Mesothelial cell of epicardium (in vitro differentiated cells): Measurements from ENCODE around the gene APOO. TPM values are rescaled to one million over a fixed set of nuclear protein-coding genes. Genes with fewer than 3 reads are reported as not detected.
"Not testable (repeated sequence)": the region's sequence is repeated elsewhere in the genome, so short reads cannot be mapped to it uniquely, and the experiment has no call there.

ENCODE experiments used
- DNase-seq, 2 experiments: peaks; one replicate each; pipeline ENCODE4 v3.0.0; 2021; ENCODE audit warnings: low spot score in 2 of 2; ENCODE audit not compliant: unreplicated experiment in 2 of 2
- H3K27ac Mint-ChIP-seq: 2 replicates; pipeline ENCODE4 v1.8.0; 2021; ENCODE audit warnings: mixed read lengths
- H3K27me3 Mint-ChIP-seq: 2 replicates; pipeline ENCODE4 v1.8.0; 2021; ENCODE audit warnings: low read depth, mixed read lengths
- H3K36me3 Mint-ChIP-seq: 2 replicates; pipeline ENCODE4 v1.8.0; 2021; ENCODE audit warnings: mixed read lengths
- H3K4me1 Mint-ChIP-seq: 2 replicates; pipeline ENCODE4 v1.8.0; 2021; ENCODE audit warnings: mixed read lengths
- H3K4me3 Mint-ChIP-seq: 2 replicates; pipeline ENCODE4 v1.8.0; 2021; ENCODE audit warnings: mild to moderate bottlenecking, moderate library complexity, mixed read lengths
- H3K9me3 Mint-ChIP-seq: 2 replicates; pipeline ENCODE4 v1.8.0; 2021; ENCODE audit warnings: mixed read lengths
- total RNA-seq: library from RNA; stranded (reverse); gene quantifications from 3 replicates; pipeline ENCODE4 v1.2.1, GENCODE V29; 2021
- TF ChIP-seq, protein P1 (sequence below): fragments of 200-600 bp; sonication (generic); IDR thresholded peaks from one replicate; pipeline ENCODE4 v1.5.0; 2021; ENCODE audit warnings: antibody characterized with exemption; ENCODE audit not compliant: unreplicated experiment

The APOO gene
- total RNA-seq, 1 donor from 2014 or later, result 50.5 TPM

DNA sequence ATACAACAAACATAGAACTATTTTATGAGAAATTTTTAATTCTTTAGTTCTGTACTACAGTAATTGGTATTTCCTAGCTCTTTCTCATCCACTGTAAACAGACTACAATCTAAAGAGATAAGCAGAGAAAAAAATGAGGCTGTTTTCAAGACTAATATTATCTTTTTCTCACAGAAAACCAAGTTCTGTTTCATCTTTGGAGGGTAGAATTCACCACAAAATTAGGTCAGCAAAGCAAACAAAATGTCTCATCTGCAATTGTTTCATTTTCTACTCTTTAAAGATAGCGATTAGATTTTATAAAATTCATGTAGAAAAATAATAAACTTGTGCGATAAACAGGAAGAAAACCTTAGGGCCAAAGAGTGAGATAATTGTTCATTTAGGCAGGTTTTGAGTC, 10.8 kb downstream of the APOO start:
- H3K4me1 Mint-ChIP-seq, result peaks cover 27% of the 10 kb centered on the region
- peaks cover 6% of the 10 kb centered on the region for H3K36me3 Mint-ChIP-seq
- no peaks in the 10 kb centered on the region for H3K9me3 Mint-ChIP-seq
- no peaks in the 10 kb centered on the region for H3K27me3 Mint-ChIP-seq
- H3K27ac Mint-ChIP-seq, result peak overlapping the region; percentile 88
- DNase-seq, result no peak
- TF ChIP-seq, protein P1, sequence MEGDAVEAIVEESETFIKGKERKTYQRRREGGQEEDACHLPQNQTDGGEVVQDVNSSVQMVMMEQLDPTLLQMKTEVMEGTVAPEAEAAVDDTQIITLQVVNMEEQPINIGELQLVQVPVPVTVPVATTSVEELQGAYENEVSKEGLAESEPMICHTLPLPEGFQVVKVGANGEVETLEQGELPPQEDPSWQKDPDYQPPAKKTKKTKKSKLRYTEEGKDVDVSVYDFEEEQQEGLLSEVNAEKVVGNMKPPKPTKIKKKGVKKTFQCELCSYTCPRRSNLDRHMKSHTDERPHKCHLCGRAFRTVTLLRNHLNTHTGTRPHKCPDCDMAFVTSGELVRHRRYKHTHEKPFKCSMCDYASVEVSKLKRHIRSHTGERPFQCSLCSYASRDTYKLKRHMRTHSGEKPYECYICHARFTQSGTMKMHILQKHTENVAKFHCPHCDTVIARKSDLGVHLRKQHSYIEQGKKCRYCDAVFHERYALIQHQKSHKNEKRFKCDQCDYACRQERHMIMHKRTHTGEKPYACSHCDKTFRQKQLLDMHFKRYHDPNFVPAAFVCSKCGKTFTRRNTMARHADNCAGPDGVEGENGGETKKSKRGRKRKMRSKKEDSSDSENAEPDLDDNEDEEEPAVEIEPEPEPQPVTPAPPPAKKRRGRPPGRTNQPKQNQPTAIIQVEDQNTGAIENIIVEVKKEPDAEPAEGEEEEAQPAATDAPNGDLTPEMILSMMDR, result no peak
- H3K4me3 Mint-ChIP-seq, result no peak overlapping the region

DNA sequence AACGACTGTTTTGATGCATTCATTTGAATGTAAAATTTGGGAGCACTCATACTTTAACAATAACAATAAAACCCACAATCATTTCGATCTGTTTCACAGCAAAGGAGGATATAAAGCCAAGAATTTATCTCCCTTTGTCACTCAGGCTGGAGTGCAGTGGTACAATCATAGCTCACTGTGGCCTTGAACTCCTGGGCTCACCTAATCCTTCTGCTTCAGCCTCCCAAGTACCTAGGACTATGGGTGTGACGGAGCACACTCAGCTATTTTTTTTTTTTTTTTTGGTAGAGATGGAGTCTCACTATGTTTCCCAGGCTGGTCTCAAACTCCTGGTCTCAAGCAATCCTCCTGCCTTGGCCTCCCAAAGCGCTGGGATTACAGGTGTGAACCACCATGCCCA, 11.2 kb downstream of the APOO start:
- not testable (repeated sequence) for H3K36me3 Mint-ChIP-seq, H3K4me3 Mint-ChIP-seq, DNase-seq, H3K27me3 Mint-ChIP-seq, H3K9me3 Mint-ChIP-seq
- H3K27ac Mint-ChIP-seq, result peak overlapping the region; percentile 88
- H3K4me1 Mint-ChIP-seq, result peaks cover 27% of the 10 kb centered on the region

DNA sequence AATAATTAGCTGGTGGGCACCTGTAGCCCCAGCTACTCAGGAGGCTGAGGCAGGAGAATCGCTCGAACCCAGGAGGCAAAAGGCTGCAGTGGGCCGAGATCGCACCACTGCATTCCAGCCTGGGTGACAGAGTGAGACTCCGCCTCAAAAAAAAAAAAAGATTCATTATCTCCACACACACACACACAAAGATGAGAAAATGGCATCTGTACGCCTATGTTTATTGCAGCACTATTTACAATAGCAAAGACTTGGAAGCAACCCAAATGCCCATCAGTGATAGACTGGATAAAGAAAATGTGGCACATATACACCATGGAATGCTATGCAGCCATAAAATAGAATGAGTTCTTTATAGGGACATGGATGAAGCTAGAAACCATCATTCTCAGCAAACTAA, 12.7 kb downstream of the APOO start:
- not testable (repeated sequence) for H3K27ac Mint-ChIP-seq, H3K36me3 Mint-ChIP-seq, H3K4me3 Mint-ChIP-seq, H3K27me3 Mint-ChIP-seq, H3K9me3 Mint-ChIP-seq, DNase-seq
- H3K4me1 Mint-ChIP-seq, result peaks cover 25% of the 10 kb centered on the region

DNA sequence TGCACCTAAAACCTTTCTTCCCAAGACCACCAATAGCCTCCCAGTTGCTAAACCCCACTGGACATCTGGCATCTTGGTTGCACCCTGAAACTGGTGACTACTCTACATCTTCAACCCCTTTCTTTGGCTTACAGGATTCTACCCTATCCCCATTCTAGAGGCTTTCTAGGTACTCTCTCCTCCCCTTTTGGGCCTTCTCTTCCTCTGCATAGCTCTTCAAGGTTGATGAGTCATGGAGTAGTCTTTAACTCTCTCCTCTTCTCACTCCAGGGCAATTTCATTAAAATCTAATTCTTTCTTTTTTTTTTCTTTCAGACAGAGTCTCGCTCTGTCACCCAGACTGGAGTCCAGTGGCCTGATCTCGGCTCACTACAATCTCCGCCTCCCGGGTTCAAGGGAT, 16.8 kb downstream of the APOO start:
- no peaks in the 10 kb centered on the region for H3K27me3 Mint-ChIP-seq

DNA sequence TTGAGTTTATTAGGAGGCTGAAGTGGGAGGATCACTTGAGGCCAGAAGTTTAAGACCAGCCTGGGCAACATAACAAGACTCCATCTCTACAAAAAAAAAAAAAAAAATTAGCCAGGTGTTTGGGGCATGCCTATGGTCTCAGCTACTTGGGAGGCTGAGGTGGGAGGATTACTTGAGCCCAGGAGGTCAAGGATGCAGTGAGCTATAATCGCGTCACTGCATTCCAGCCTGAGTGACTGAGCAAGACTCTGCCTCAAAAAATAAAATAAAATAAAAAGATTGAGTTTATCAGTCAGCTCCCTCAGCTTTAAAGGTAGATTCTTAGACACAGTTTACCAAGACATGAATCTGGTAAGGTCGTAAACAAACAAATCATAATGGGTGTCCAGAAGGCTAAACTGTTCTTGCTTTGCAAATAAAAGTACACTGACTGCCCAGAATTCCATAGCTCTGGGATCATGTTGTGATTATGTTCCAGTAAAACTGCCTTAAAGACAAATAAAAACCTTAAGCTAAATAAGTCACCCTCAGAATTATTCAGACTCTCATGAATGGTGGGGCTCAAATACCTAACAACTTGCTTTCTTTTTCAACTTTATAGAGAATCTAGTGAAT, 18.7 kb downstream of the APOO start:
- TF ChIP-seq, protein P1, result no peak
- Mint-ChIP-seq H3K36me3 (peaks cover 7% of the 10 kb centered on the region), H3K9me3 (no peaks in the 10 kb centered on the region), H3K4me1 (peaks cover 23% of the 10 kb centered on the region), H3K27me3 (no peaks in the 10 kb centered on the region), H3K27ac (peak overlapping the region; percentile 81), H3K4me3 (no peak overlapping the region)
- DNase-seq, result no peak

More for the DNA sequence above, 16.8 kb downstream of the APOO start:
- no peak for DNase-seq
- Mint-ChIP-seq H3K27ac (no peak overlapping the region), H3K4me3 (no peak overlapping the region), H3K4me1 (peaks cover 8% of the 10 kb centered on the region), H3K36me3 (peaks cover 13% of the 10 kb centered on the region), H3K9me3 (no peaks in the 10 kb centered on the region)
- TF ChIP-seq, protein P1, result no peak

DNA sequence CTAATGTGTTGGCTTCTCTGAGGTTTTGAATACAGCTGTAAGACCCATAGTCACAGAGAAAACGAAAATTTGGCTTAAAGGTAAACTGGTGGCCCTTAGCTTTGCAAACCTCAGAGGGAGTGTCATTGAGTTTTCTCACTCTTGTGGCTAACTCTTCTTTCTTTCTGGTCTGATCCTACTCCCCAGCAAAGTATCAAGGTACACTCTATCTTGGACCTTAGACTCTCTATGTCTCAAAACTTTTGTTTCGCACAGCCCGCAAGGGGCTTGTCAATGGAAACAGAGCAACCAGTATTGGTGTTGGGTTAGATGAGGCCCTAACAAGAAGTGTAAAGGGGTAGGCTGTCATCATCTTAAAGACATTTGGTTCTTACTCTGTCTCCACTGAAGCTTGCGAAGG, 19.8 kb downstream of the APOO start:
- H3K27ac Mint-ChIP-seq, result no peak overlapping the region
- no peaks in the 10 kb centered on the region for H3K9me3 Mint-ChIP-seq
- H3K4me3 Mint-ChIP-seq, result no peak overlapping the region
- no peak for DNase-seq
- peaks cover 7% of the 10 kb centered on the region for H3K36me3 Mint-ChIP-seq
- H3K27me3 Mint-ChIP-seq, result no peaks in the 10 kb centered on the region
- H3K4me1 Mint-ChIP-seq, result peaks cover 33% of the 10 kb centered on the region
- TF ChIP-seq, protein P1, result no peak

DNA sequence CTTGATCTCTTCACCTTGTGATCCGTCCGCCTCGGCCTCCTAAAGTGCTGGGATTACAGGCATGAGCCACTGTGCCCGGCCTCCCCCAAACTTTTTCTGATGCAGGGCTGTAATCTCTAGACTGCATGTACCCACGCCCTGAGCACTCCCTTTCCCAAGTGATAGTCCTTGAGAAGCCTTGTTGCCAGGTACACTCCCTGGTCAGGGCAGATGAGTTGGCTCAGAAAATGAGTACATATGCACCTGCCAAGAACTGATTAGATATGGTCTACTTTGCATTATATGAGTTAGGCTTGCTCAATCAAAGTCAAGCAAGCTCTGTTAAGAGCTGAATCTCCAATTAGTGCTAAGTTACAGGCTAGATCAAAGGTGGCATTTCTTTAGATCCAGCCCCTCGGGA, 20.3 kb downstream of the APOO start:
- no peaks in the 10 kb centered on the region for H3K27me3 Mint-ChIP-seq
- H3K9me3 Mint-ChIP-seq, result no peaks in the 10 kb centered on the region
- H3K4me1 Mint-ChIP-seq, result peaks cover 34% of the 10 kb centered on the region
- no peak overlapping the region for H3K4me3 Mint-ChIP-seq
- H3K27ac Mint-ChIP-seq, result no peak overlapping the region
- no peak for DNase-seq
- TF ChIP-seq, protein P1, result no peak
- H3K36me3 Mint-ChIP-seq, result peaks cover 7% of the 10 kb centered on the region
